Urinary bladder (tissue), 4 donors: ENCODE data around the gene NRXN2. TPM values are rescaled to one million over a fixed set of nuclear protein-coding genes. Genes with fewer than 3 reads are reported as not detected.

ENCODE experiments used
- DNase-seq: peaks from one replicate; pipeline ENCODE4 v3.0.0-alpha.2; 2015; ENCODE audit errors: extremely low spot score
- H3K27ac ChIP-seq: one replicate; pipeline ENCODE4 v1.5.1; 2013; ENCODE audit warnings: low read depth, mild to moderate bottlenecking, moderate library complexity
- H3K36me3 ChIP-seq: one replicate; pipeline ENCODE4 v1.6.1; 2013; ENCODE audit warnings: mild to moderate bottlenecking, moderate library complexity; ENCODE audit not compliant: insufficient read depth
- H3K4me1 ChIP-seq: one replicate; pipeline ENCODE4 v1.6.1; 2013; ENCODE audit warnings: mild to moderate bottlenecking, moderate library complexity; ENCODE audit not compliant: insufficient read depth
- H3K4me3 ChIP-seq: one replicate; pipeline ENCODE4 v1.5.1; 2013; ENCODE audit warnings: low read depth, low read length
- WGBS: extraction: QIAGEN DNeasy Blood & Tissue Kit; methylation state at CpG from one replicate; pipeline ENCODE4 v1.1.7; 2013; 5-methylcytosine and 5-hydroxymethylcytosine counted together
- polyA plus RNA-seq: library from polyadenylated mRNA; stranded (reverse); fragments of 200-250 nt; gene quantifications from one replicate; pipeline ENCODE4 v1.2.3, GENCODE V29; 2013
- total RNA-seq: library from RNA; depleted of rRNA; stranded (reverse); fragments of >200 nt; gene quantifications from one replicate; pipeline ENCODE4 v1.2.3, GENCODE V29; 2014
- donor health status: healthy with polysubstance abuse.
- donor health status: healthy.

NRXN2 gene
- total and polyA plus RNA-seq, 2 donors, result 11.5 to 30.5 TPM

- Histone ChIP-seq H3K27ac (no peak overlapping the region), H3K4me1 (no peaks in the 10 kb centered on the region), H3K4me3 (no peak overlapping the region), H3K36me3 (no peaks in the 10 kb centered on the region)
- 90% methylated on average over 9 of the region's 9 CpGs for WGBS
- no peak for DNase-seq
Observed at GRCh38 chr11:64686466-64687170, 36.4 kb downstream of the NRXN2 start.

- Histone ChIP-seq H3K4me1 (no peaks in the 10 kb centered on the region), H3K4me3 (no peak overlapping the region), H3K36me3 (no peaks in the 10 kb centered on the region), H3K27ac (no peak overlapping the region)
- DNase-seq, result no peak
- 91% methylated on average over 18 of the region's 18 CpGs for WGBS
Observed at GRCh38 chr11:64685536-64685935, 37.5 kb downstream of the NRXN2 start.

GRCh38 chr11:64684357-64684756, 38.6 kb downstream of the NRXN2 start:
- Histone ChIP-seq H3K36me3 (no peaks in the 10 kb centered on the region), H3K4me1 (no peaks in the 10 kb centered on the region), H3K4me3 (no peak overlapping the region), H3K27ac (no peak overlapping the region)
- no peak for DNase-seq
- 65% methylated on average over 8 of the region's 8 CpGs for WGBS

DNA sequence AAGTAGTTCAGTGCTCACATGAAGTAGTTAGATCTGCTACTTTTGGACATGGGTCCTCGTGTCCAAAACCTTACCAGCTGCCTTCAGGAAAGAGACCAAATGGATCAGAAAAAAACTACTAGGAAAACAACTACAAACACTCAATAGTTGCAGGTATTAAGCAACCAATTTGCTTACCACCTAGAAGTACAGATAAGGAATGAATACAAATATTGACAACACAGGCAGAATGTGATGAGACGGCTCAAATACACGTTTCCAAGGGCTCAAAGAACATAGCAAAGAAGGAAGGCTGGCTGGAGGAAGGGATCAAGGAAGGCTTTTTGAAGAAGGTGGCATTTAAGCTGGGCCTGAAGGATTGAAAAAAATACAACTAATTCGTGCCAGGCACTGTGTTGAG, 41.8 kb downstream of the NRXN2 start:
- Histone ChIP-seq H3K27ac (no peak overlapping the region), H3K36me3 (no peaks in the 10 kb centered on the region), H3K4me1 (no peaks in the 10 kb centered on the region), H3K4me3 (no peak overlapping the region)
- DNase-seq, result no peak
- 72% methylated on average over 4 of the region's 4 CpGs for WGBS

DNA sequence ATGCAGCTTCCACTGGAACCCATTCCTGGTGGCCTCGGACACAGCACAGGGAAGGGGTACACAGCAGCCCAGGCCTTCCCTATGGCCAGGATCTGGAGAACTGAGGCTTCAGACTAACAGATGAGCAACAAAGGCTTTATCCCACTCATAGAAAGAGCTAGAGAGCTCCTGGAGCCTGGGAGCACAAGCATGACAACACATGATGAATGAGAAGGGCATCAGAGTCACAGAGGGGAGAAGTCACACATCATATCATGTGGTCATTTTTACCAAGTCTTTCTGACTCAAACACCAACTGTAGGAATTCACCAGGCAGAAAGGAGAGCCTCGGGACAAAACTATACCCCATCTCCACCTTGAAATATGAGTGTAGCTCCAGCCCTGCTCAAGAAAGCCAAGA, 43.2 kb downstream of the NRXN2 start:
- WGBS, result 19% methylated on average over 2 of the region's 2 CpGs
- Histone ChIP-seq H3K4me3 (no peak overlapping the region), H3K27ac (no peak overlapping the region), H3K4me1 (no peaks in the 10 kb centered on the region), H3K36me3 (no peaks in the 10 kb centered on the region)
- no peak for DNase-seq

- no peak for DNase-seq
- Histone ChIP-seq H3K4me1 (no peaks in the 10 kb centered on the region), H3K4me3 (no peak overlapping the region), H3K27ac (no peak overlapping the region), H3K36me3 (no peaks in the 10 kb centered on the region)
- 79% methylated on average over 6 of the region's 6 CpGs for WGBS
Observed at GRCh38 chr11:64677441-64678023, 45.5 kb downstream of the NRXN2 start.

GRCh38 chr11:64676261-64676615, 46.8 kb downstream of the NRXN2 start:
- no peaks in the 10 kb centered on the region for H3K36me3 ChIP-seq
- H3K4me3 ChIP-seq, result no peak overlapping the region
- H3K27ac ChIP-seq, result no peak overlapping the region
- WGBS, result 75% methylated on average over 2 of the region's 2 CpGs
- no peak for DNase-seq
- H3K4me1 ChIP-seq, result no peaks in the 10 kb centered on the region

DNA sequence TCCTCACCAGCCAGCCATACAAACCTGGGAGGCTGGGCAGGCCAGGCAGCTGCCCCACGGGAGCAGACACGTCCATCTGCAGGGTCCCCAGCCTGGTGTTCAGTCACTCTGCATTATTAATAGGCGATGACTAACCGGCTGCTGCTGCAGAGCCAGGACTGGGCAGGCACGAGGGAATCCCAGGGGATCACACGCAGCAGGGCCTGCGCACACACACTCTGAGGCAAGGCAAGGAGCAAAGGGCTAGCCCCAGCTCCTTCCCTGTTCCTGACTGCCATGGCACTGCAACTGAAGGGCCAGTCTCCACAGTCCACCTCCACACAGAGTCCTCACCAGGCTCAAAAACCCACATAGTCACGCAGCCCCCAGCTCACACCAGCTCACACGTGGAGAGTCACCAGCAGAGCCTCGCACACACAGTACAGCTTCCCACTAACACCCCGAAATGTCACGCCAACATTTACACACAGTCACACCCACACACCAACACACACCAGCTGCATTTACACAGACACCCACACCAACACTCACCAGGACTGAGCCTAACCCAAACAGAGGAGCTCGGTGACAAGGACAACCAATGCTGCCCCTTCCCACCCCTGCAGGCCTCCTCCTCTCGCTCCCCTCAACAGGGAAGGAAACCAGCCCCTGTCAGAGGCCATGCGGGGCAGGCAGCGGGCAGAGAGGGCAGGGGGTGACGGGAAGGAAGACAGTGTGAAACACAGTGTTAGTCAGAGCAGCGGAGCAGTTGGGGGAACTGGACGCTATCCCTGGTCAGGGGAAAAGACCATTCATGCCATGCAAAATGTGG, 47.3 kb downstream of the NRXN2 start:
- Histone ChIP-seq H3K36me3 (no peaks in the 10 kb centered on the region), H3K27ac (no peak overlapping the region), H3K4me1 (no peaks in the 10 kb centered on the region), H3K4me3 (no peak overlapping the region)
- DNase-seq, result no peak
- 47% methylated on average over 19 of the region's 19 CpGs for WGBS

GRCh38 chr11:64674774-64675173, 48.2 kb downstream of the NRXN2 start:
- DNase-seq, result no peak
- 87% methylated on average over 2 of the region's 2 CpGs for WGBS
- Histone ChIP-seq H3K4me1 (no peaks in the 10 kb centered on the region), H3K4me3 (no peak overlapping the region), H3K36me3 (no peaks in the 10 kb centered on the region), H3K27ac (no peak overlapping the region)

DNA sequence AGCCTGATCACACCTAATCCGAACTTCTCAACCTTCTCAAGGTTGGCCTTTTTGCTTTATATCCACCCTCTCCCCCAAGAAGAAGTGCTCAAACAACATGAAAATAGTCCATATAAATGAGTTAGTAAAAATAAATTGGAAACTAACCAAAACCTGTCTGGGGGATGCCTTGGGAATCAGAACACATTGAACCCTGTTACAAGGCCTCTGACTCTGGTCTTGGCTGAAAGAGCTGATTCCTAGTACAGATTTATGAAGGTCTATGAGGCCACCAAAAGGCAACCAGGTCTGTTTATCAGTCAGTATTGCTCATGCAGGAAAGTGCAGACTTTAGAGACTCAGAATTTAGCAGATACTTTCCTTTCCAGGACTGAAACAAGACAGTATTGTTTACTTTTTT, 49.7 kb downstream of the NRXN2 start:
- no peak overlapping the region for H3K27ac ChIP-seq
- 86% methylated on average over 1 of the region's 1 CpG for WGBS

DNA sequence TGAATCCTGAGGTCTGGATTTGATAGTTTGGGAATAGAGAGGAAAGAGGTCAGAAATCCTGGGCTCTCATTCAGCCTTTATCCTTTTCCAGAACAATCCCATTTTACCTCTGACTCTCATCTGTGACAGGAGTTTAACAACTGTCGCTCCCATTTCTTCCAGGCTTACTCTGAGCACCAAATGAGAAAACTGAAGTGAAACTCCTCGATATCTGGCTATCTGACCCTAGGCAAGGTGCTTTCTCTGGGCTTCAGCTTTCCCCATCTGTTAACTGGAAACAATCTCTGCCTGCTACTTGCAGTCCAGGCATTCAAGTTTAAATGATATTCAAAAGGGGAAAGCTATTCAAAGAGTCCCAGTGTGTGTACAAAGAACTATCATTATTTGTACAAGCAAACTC, 50.1 kb downstream of the NRXN2 start:
- H3K36me3 ChIP-seq, result no peaks in the 10 kb centered on the region
- no peak overlapping the region for H3K27ac ChIP-seq
- WGBS, result 81% methylated on average over 2 of the region's 2 CpGs
- H3K4me3 ChIP-seq, result no peak overlapping the region
- DNase-seq, result no peak
- H3K4me1 ChIP-seq, result no peaks in the 10 kb centered on the region

More for the DNA sequence above, 49.7 kb downstream of the NRXN2 start:
- no peaks in the 10 kb centered on the region for H3K4me1 ChIP-seq
- no peak for DNase-seq
- H3K4me3 ChIP-seq, result no peak overlapping the region
- no peaks in the 10 kb centered on the region for H3K36me3 ChIP-seq

- DNase-seq, result no peak
- no peak overlapping the region for H3K27ac ChIP-seq
- WGBS, result 39% methylated on average over 3 of the region's 3 CpGs
- H3K36me3 ChIP-seq, result no peaks in the 10 kb centered on the region
- H3K4me3 ChIP-seq, result no peak overlapping the region
- H3K4me1 ChIP-seq, result no peaks in the 10 kb centered on the region
Observed at GRCh38 chr11:64670975-64671374, 52.0 kb downstream of the NRXN2 start.

GRCh38 chr11:64667154-64667745, 55.7 kb downstream of the NRXN2 start:
- Histone ChIP-seq H3K27ac (no peak overlapping the region), H3K4me1 (no peaks in the 10 kb centered on the region), H3K4me3 (no peak overlapping the region), H3K36me3 (no peaks in the 10 kb centered on the region)
- no peak for DNase-seq
- WGBS, result 93% methylated on average over 22 of the region's 22 CpGs

DNA sequence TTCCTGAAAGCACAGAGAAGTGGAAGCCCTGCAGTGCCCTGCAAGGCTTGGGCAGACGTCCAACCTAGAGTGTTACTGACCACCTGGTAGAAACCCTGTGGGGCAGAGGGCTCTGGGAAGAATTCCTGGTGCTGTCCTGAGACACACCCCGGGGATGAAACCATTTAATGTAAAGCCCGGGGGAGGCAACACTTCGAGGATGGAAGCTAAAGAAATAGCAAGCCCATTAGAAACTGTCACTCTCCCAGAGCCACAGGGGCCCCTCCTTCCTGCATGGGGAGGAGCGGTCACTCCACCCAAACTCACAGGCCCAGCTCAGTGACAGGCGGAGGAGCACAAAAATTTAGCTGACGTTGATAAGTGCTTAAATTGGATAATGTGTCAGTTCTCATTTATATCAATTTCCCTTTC, 57.6 kb downstream of the NRXN2 start:
- 47% methylated on average over 7 of the region's 7 CpGs for WGBS
- no peaks in the 10 kb centered on the region for H3K36me3 ChIP-seq
- no peak for DNase-seq
- H3K4me1 ChIP-seq, result no peaks in the 10 kb centered on the region
- no peak overlapping the region for H3K4me3 ChIP-seq
- H3K27ac ChIP-seq, result no peak overlapping the region
